H9 (cell line): Measurements from ENCODE around the gene CHMP2A. TPM values are rescaled to one million over a fixed set of nuclear protein-coding genes. Genes with fewer than 3 reads are reported as not detected.

Experiments used
- DNase-seq: peaks from one replicate; pipeline ENCODE4 v3.0.0-alpha.2; 2017
- H2AFZ ChIP-seq: one replicate; pipeline ENCODE4 v1.6.1; 2013; ENCODE audit warnings: mild to moderate bottlenecking, low read length, control low read depth, moderate library complexity
- H2AK5ac ChIP-seq: 2 replicates; pipeline ENCODE4 v1.6.1; 2013; ENCODE audit warnings: low read length, control low read depth, mixed read lengths; ENCODE audit not compliant: insufficient read length
- H2BK120ac ChIP-seq: one replicate; pipeline ENCODE4 v1.6.1; 2013; ENCODE audit warnings: low read depth, mild to moderate bottlenecking, low read length, control low read depth, inconsistent platforms; ENCODE audit not compliant: poor library complexity, severe bottlenecking
- H2BK12ac ChIP-seq: 2 replicates; pipeline ENCODE4 v1.6.1; 2013; ENCODE audit warnings: low read length, control low read depth, mixed read lengths, low read depth; ENCODE audit not compliant: insufficient read length
- H2BK15ac ChIP-seq: 2 replicates; pipeline ENCODE4 v1.6.1; 2013; ENCODE audit warnings: low read depth, low read length, control low read depth
- H2BK20ac ChIP-seq: one replicate; pipeline ENCODE4 v1.6.1; 2013; ENCODE audit warnings: low read depth, mild to moderate bottlenecking, low read length, control low read depth, inconsistent platforms; ENCODE audit not compliant: poor library complexity, severe bottlenecking
- H2BK5ac ChIP-seq: 2 replicates; pipeline ENCODE4 v1.6.1; 2013; ENCODE audit warnings: low read length, control low read depth, mixed read lengths; ENCODE audit not compliant: insufficient read length
- H3K14ac ChIP-seq: 2 replicates; pipeline ENCODE4 v1.6.1; 2013; ENCODE audit warnings: low read length, control low read depth; ENCODE audit not compliant: insufficient read depth
- H3K18ac ChIP-seq: 2 replicates; pipeline ENCODE4 v1.6.1; 2013; ENCODE audit warnings: low read depth, mild to moderate bottlenecking, mixed read lengths, low read length, control low read depth; ENCODE audit not compliant: insufficient read length
- H3K23ac ChIP-seq: 2 replicates; pipeline ENCODE4 v1.6.1; 2013; ENCODE audit warnings: low read length, control low read depth, mixed read lengths, low read depth; ENCODE audit not compliant: insufficient read length
- H3K23me2 ChIP-seq: 2 replicates; pipeline ENCODE4 v1.6.1; 2013; ENCODE audit warnings: low read depth, mild to moderate bottlenecking, mixed read lengths, low read length, control low read depth; ENCODE audit not compliant: insufficient read length, poor library complexity, severe bottlenecking
- H3K27ac ChIP-seq: 2 replicates; pipeline ENCODE4 v1.5.1; 2013; ENCODE audit warnings: low read length, control low read depth, mixed read lengths, low read depth; ENCODE audit not compliant: insufficient read length
- H3K27me3 ChIP-seq: 2 replicates; pipeline ENCODE4 v1.6.1; 2013; ENCODE audit warnings: low read length, control low read depth, inconsistent platforms; ENCODE audit not compliant: insufficient read depth
- H3K4ac ChIP-seq: 2 replicates; pipeline ENCODE4 v1.6.1; 2013; ENCODE audit warnings: low read depth, mild to moderate bottlenecking, control low read depth, inconsistent platforms, low read length, moderate library complexity
- H3K4me1 ChIP-seq: 2 replicates; pipeline ENCODE4 v1.6.1; 2013; ENCODE audit warnings: low read length, control low read depth, inconsistent platforms; ENCODE audit not compliant: insufficient read depth
- H3K4me2 ChIP-seq: 2 replicates; pipeline ENCODE4 v1.6.1; 2013; ENCODE audit warnings: low read length, control low read depth, mixed read lengths; ENCODE audit not compliant: insufficient read length, insufficient read depth
- H3K56ac ChIP-seq: 2 replicates; pipeline ENCODE4 v1.6.1; 2013; ENCODE audit warnings: low read depth, mild to moderate bottlenecking, mixed read lengths, low read length, control low read depth; ENCODE audit not compliant: insufficient read length
- H3K79me1 ChIP-seq: 2 replicates; pipeline ENCODE4 v1.6.1; 2013; ENCODE audit warnings: low read depth, mild to moderate bottlenecking, moderate library complexity, low read length, control low read depth, inconsistent platforms; ENCODE audit not compliant: insufficient read depth, poor library complexity, severe bottlenecking
- H3K79me2 ChIP-seq: 2 replicates; pipeline ENCODE4 v1.6.1; 2013; ENCODE audit warnings: low read length, control low read depth, inconsistent platforms; ENCODE audit not compliant: insufficient read depth
- H3K9ac ChIP-seq: 2 replicates; pipeline ENCODE4 v1.6.1; 2013; ENCODE audit warnings: low read length, control low read depth, mixed read lengths; ENCODE audit not compliant: insufficient read length; ENCODE audit errors: extremely low read depth
- H3K9me3 ChIP-seq: one replicate; pipeline ENCODE4 v1.6.1; 2013; ENCODE audit warnings: low read depth, low read length, inconsistent platforms; ENCODE audit not compliant: control insufficient read depth
- H3T11ph ChIP-seq: one replicate; pipeline ENCODE4 v1.6.1; 2013; ENCODE audit warnings: mild to moderate bottlenecking, low read length, control low read depth, inconsistent platforms
- H4K20me1 ChIP-seq: one replicate; pipeline ENCODE4 v1.6.1; 2013; ENCODE audit not compliant: control insufficient read depth, insufficient read length, insufficient read depth
- H4K5ac ChIP-seq: 2 replicates; pipeline ENCODE4 v1.6.1; 2013; ENCODE audit warnings: low read depth, mild to moderate bottlenecking, mixed read lengths, low read length, control low read depth; ENCODE audit not compliant: insufficient read length
- H4K8ac ChIP-seq: replicated peaks from 2 replicates; pipeline ENCODE4 v1.6.1; 2013; ENCODE audit warnings: low read length, control low read depth, mixed read lengths, low read depth; ENCODE audit not compliant: insufficient read length
- H4K91ac ChIP-seq: 2 replicates; pipeline ENCODE4 v1.6.1; 2013; ENCODE audit warnings: low read depth, mild to moderate bottlenecking, moderate library complexity, mixed read lengths, low read length, control low read depth; ENCODE audit not compliant: insufficient read length
- H3K27ac Mint-ChIP-seq, 3 experiments: 2 replicates in 2 of 3; 3 replicates in 1 of 3; pipeline ENCODE4 v1.8.0; 2020 to 2021; ENCODE audit warnings: mixed read lengths in 3 of 3, mild to moderate bottlenecking in 1 of 3, moderate library complexity in 1 of 3
- H3K27me3 Mint-ChIP-seq: 2 replicates; pipeline ENCODE4 v1.8.0; 2021; ENCODE audit warnings: low read depth, mild to moderate bottlenecking, moderate library complexity, mixed read lengths
- H3K36me3 Mint-ChIP-seq, 3 experiments: 2 replicates in 2 of 3; 3 replicates in 1 of 3; pipeline ENCODE4 v1.8.0; 2020 to 2021; ENCODE audit warnings: low read depth in 3 of 3, mixed read lengths in 3 of 3; ENCODE audit not compliant: insufficient read depth in 1 of 3
- H3K4me1 Mint-ChIP-seq, 2 experiments: 2 replicates each; pipeline ENCODE4 v1.8.0; 2020; ENCODE audit warnings: mixed read lengths in 2 of 2
- H3K4me3 Mint-ChIP-seq, 2 experiments: 2 replicates in 1 of 2; 3 replicates in 1 of 2; pipeline ENCODE4 v1.8.0; 2020 to 2021; ENCODE audit warnings: mild to moderate bottlenecking in 2 of 2, mixed read lengths in 2 of 2, moderate library complexity in 1 of 2
- H3K9me3 Mint-ChIP-seq, 2 experiments: 2 replicates in 1 of 2; 3 replicates in 1 of 2; pipeline ENCODE4 v1.8.0; 2020; ENCODE audit warnings: mild to moderate bottlenecking in 2 of 2, mixed read lengths in 2 of 2, moderate library complexity in 1 of 2
- CTCF ChIP-seq: fragments of 200-600 bp; sonication (generic); conservative IDR thresholded peaks from 3 replicates; pipeline ENCODE4 v1.8.0; 2021; ENCODE audit warnings: antibody characterized with exemption, mild to moderate bottlenecking
- WGBS: extraction: QIAGEN DNeasy Blood & Tissue Kit; methylation state at CpG from one replicate; pipeline ENCODE4 v1.1.7; 2013; ENCODE audit warnings: missing lambda C conversion rate, low lambda C conversion rate, mixed read lengths; ENCODE audit not compliant: insufficient read length; ENCODE audit errors: extremely low coverage; 5-methylcytosine and 5-hydroxymethylcytosine counted together
- total RNA-seq: library from RNA; stranded (reverse); gene quantifications from 2 replicates; pipeline ENCODE4 v1.2.1, GENCODE V29; 2021

Gene CHMP2A
- total RNA-seq, 1 experiment from 2014 or later = 109 TPM

GRCh38 chr19:58566989-58567388 is 12.1 kb upstream of the CHMP2A start:
- Mint-ChIP-seq H3K4me1 (peaks cover 2% of the 10 kb centered on the region in 2 experiments), H3K9me3 (no peaks in the 10 kb centered on the region), H3K27ac (no peak overlapping the region), H3K36me3 (peaks cover 0 to 34% (median 21%) of the 10 kb centered on the region in 3 experiments; a peak in 5 of 7 replicates), H3K27me3 (no peaks in the 10 kb centered on the region), H3K4me3 (no peak overlapping the region)
- Histone ChIP-seq H4K91ac (no peak overlapping the region), H2BK12ac (no peak overlapping the region), H3K9me3 (no peaks in the 10 kb centered on the region), H3K4me1 (no peaks in the 10 kb centered on the region), H3K14ac (no peak overlapping the region), H2BK15ac (no peak overlapping the region), H3K56ac (no peak overlapping the region), H3K4ac (no peak overlapping the region), H3K9ac (no peak overlapping the region), H2AFZ (no peak overlapping the region), H2AK5ac (no peak overlapping the region), H2BK120ac (no peak overlapping the region), H3K79me1 (no peaks in the 10 kb centered on the region), H3K18ac (no peak overlapping the region), H3K23ac (no peak overlapping the region), H3K27me3 (no peaks in the 10 kb centered on the region), H3K79me2 (no peaks in the 10 kb centered on the region), H4K20me1 (no peaks in the 10 kb centered on the region), H3T11ph (no peak overlapping the region), H3K23me2 (no peaks in the 10 kb centered on the region), H3K27ac (no peak overlapping the region), H3K4me2 (no peak overlapping the region), H4K8ac (no peak overlapping the region), H2BK5ac (no peak overlapping the region), H4K5ac (no peak overlapping the region), H2BK20ac (no peak overlapping the region)
- DNase-seq = no peak
- no peak for TF ChIP-seq CTCF
- no CpG with 5 or more reads among the region's 5 CpGs for WGBS
